Loucy (cell line): ENCODE results near the gene MYO18B.

Experiments used
- H2AFZ ChIP-seq: fragments of 200-600 bp; sonication (generic); 2 replicates; pipeline ENCODE4 v1.6.0; 2016; ENCODE audit warnings: antibody characterized with exemption, mild to moderate bottlenecking, low read length, moderate library complexity
- H3F3A ChIP-seq: fragments of 200-600 bp; 2 replicates; pipeline ENCODE4 v1.6.0; 2016; ENCODE audit warnings: antibody characterized with exemption, low read depth, mild to moderate bottlenecking
- H3K27me3 ChIP-seq: fragments of 200-600 bp; sonication (generic); 2 replicates; pipeline ENCODE4 v1.6.1; 2014; ENCODE audit warnings: low read length, mild to moderate bottlenecking; ENCODE audit not compliant: insufficient read depth, poor library complexity, severe bottlenecking
- H3K36me3 ChIP-seq: fragments of 200-600 bp; sonication (generic); 2 replicates; pipeline ENCODE4 v1.6.1; 2016; ENCODE audit warnings: low read length; ENCODE audit not compliant: insufficient read depth
- H3K4me1 ChIP-seq: fragments of 200-600 bp; sonication (generic); 2 replicates; pipeline ENCODE4 v1.5.1; 2014; ENCODE audit warnings: low read length, mild to moderate bottlenecking; ENCODE audit not compliant: insufficient read depth, poor library complexity, severe bottlenecking
- H3K4me2 ChIP-seq: fragments of 200-600 bp; sonication (generic); 2 replicates; pipeline ENCODE4 v1.6.0; 2014; ENCODE audit warnings: antibody characterized with exemption, low read length, low read depth, mild to moderate bottlenecking; ENCODE audit not compliant: poor library complexity, severe bottlenecking
- H3K4me3 ChIP-seq: fragments of 200-600 bp; sonication (generic); 2 replicates; pipeline ENCODE4 v1.5.1; 2014; ENCODE audit warnings: low read length, mild to moderate bottlenecking, mixed read lengths; ENCODE audit not compliant: poor library complexity, severe bottlenecking
- H3K79me2 ChIP-seq: fragments of 200-600 bp; sonication (generic); 2 replicates; pipeline ENCODE4 v1.6.1; 2014; ENCODE audit warnings: low read length; ENCODE audit not compliant: insufficient read depth
- H3K9ac ChIP-seq: fragments of 200-600 bp; sonication (generic); 2 replicates; pipeline ENCODE4 v1.6.0; 2014; ENCODE audit warnings: mild to moderate bottlenecking, low read depth, low read length, moderate library complexity; ENCODE audit not compliant: poor library complexity, severe bottlenecking
- H3K9me2 ChIP-seq: fragments of 200-600 bp; sonication (generic); replicated peaks from 2 replicates; pipeline ENCODE4 v1.6.1; 2016; ENCODE audit warnings: low read depth, low read length, mixed read lengths
- H3K9me3 ChIP-seq: fragments of 200-600 bp; sonication (generic); 2 replicates; pipeline ENCODE4 v1.6.1; 2014; ENCODE audit warnings: mild to moderate bottlenecking, antibody characterized with exemption, low read length, low read depth; ENCODE audit not compliant: insufficient read depth
- H4K20me1 ChIP-seq: fragments of 200-600 bp; sonication (generic); 2 replicates; pipeline ENCODE4 v1.6.0; 2014; ENCODE audit warnings: antibody characterized with exemption, low read length, mild to moderate bottlenecking; ENCODE audit not compliant: insufficient read depth, poor library complexity, severe bottlenecking
- EZH2phosphoT487 ChIP-seq: fragments of 200-600 bp; IDR thresholded peaks from 2 replicates; pipeline ENCODE4 v1.6.1; 2018; ENCODE audit warnings: antibody characterized with exemption, mild to moderate bottlenecking, moderate library complexity, borderline replicate concordance
- TF ChIP-seq, protein P1 (sequence below): fragments of 200-600 bp; sonication (generic); conservative IDR thresholded peaks from 2 replicates; pipeline ENCODE4 v1.5.1; 2014; ENCODE audit warnings: mild to moderate bottlenecking, antibody characterized with exemption, low read length

MYO18B gene

DNA sequence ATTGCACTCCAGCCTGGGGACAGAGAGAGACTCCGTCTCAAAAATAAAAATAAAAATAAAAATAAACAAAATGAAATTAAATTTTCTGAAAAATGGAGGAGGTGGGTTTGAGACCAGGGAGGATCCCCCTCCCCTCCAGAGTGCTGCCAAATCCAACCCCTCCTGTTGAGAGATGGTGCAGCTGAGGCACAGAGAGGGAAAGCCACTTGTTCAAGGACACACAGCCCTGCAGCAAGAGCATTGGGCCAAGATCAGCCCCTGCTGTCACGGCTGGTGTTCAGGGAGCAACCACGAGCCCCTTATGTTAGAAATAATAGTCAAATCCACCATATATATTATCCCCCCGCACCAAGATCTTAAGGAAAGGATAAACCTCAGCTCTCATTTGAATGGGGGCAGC, 2.7 kb downstream of the MYO18B start:
- Histone ChIP-seq H3K4me1 (peaks cover 81% of the 10 kb centered on the region), H3K9me3 (no peaks in the 10 kb centered on the region), H3K36me3 (no peaks in the 10 kb centered on the region), H3K9me2 (no peaks in the 10 kb centered on the region), H2AFZ (no peak overlapping the region), H3K9ac (peak overlapping the region; percentile 54), H3K4me2 (no peak overlapping the region), H4K20me1 (no peaks in the 10 kb centered on the region), H3K79me2 (peaks cover 11% of the 10 kb centered on the region; the same call in 1 of the 2 replicates), H3F3A (no peaks in the 10 kb centered on the region), H3K27me3 (no peaks in the 10 kb centered on the region), H3K4me3 (peak overlapping the region; percentile 20)
- TF ChIP-seq, protein P1, sequence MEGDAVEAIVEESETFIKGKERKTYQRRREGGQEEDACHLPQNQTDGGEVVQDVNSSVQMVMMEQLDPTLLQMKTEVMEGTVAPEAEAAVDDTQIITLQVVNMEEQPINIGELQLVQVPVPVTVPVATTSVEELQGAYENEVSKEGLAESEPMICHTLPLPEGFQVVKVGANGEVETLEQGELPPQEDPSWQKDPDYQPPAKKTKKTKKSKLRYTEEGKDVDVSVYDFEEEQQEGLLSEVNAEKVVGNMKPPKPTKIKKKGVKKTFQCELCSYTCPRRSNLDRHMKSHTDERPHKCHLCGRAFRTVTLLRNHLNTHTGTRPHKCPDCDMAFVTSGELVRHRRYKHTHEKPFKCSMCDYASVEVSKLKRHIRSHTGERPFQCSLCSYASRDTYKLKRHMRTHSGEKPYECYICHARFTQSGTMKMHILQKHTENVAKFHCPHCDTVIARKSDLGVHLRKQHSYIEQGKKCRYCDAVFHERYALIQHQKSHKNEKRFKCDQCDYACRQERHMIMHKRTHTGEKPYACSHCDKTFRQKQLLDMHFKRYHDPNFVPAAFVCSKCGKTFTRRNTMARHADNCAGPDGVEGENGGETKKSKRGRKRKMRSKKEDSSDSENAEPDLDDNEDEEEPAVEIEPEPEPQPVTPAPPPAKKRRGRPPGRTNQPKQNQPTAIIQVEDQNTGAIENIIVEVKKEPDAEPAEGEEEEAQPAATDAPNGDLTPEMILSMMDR = no peak
- TF ChIP-seq EZH2phosphoT487 = no peak

DNA sequence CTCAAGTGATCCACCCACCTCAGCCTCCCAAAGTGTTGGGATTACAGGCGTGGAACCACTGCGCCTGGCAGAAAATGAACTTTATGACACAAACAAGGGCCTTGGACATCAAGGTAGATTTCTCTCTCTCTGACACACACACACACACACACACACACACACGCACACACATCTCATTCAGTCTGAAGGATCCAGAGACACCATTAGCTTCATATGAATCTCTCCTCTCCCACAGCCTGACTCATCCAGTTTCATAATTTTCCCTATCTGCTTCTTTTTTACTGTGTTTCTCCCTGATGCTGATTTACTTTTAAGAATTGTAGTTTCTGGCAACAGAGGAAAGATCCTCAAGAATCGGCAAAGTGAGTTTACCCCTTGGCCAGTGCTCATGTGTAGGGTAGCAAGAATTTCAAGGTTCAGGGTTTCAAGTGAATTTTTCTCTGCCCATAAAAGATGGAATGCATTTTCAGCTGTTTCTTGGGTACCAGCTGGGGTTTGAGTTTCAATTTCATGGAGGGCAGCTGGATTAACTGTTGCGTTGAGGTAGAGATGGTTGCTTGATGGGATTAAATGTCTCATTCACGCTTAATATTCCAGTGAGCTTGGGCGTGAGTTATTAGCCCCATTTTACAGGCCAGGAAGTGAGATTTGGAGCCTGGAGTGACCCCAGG, 3.5 kb downstream of the MYO18B start:
- Histone ChIP-seq H3K9me2 (no peaks in the 10 kb centered on the region), H3K36me3 (no peaks in the 10 kb centered on the region)

DNA sequence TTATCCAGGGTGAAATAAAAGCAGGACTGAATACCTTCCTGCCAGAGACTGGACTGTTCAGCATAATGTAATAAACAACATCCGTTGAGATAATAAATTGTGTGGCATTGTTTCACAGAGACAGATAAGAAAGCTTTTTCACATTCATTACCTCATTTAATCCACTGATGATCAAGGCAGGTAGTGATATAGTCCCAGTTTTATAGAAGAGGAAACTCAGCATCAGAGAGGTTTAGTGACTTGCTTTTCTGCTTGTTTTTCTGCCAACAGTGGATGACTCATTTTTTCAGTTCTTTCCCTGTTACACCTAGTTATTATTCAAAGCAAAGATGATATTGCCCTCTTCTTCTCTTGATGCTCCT, 4.0 kb downstream of the MYO18B start:
- no peaks in the 10 kb centered on the region for H3F3A ChIP-seq
- TF ChIP-seq, protein P1 = no peak
- TF ChIP-seq EZH2phosphoT487 = no peak
- peaks cover 11% of the 10 kb centered on the region; the same call in 1 of the 2 replicates for H3K79me2 ChIP-seq
- H3K9me3 ChIP-seq = no peaks in the 10 kb centered on the region
- peaks cover 86% of the 10 kb centered on the region for H3K4me1 ChIP-seq
- no peaks in the 10 kb centered on the region for H4K20me1 ChIP-seq
- no peaks in the 10 kb centered on the region for H3K9me2 ChIP-seq
- H3K9ac ChIP-seq = peak overlapping the region; percentile 54
- peak overlapping the region; percentile 46 for H3K4me2 ChIP-seq
- H2AFZ ChIP-seq = no peak overlapping the region
- H3K27me3 ChIP-seq = no peaks in the 10 kb centered on the region
- H3K36me3 ChIP-seq = no peaks in the 10 kb centered on the region
- H3K4me3 ChIP-seq = peak overlapping the region; percentile 8

More for the DNA sequence above, 3.5 kb downstream of the MYO18B start:
- Histone ChIP-seq H2AFZ (no peak overlapping the region), H3K9ac (peak overlapping the region; percentile 54), H3F3A (no peaks in the 10 kb centered on the region), H3K4me3 (peak overlapping the region; percentile 8), H3K4me2 (peak overlapping the region; percentile 46), H3K4me1 (peaks cover 84% of the 10 kb centered on the region), H3K79me2 (peaks cover 11% of the 10 kb centered on the region; the same call in 1 of the 2 replicates), H3K27me3 (no peaks in the 10 kb centered on the region), H4K20me1 (no peaks in the 10 kb centered on the region), H3K9me3 (no peaks in the 10 kb centered on the region)
- TF ChIP-seq EZH2phosphoT487 = no peak
